SK-MEL-5 (cell line): ENCODE results near the gene SYT2. TPM values are rescaled to one million over a fixed set of nuclear protein-coding genes. Genes with fewer than 3 reads are reported as not detected.
A peak's percentile ranks its signal among the peaks of the same experiment; 100 is the strongest.

ENCODE experiments used
- DNase-seq: peaks from one replicate; pipeline ENCODE4 v3.0.0-alpha.2; 2016; ENCODE audit warnings: low read depth, low spot score
- in situ Hi-C: cut with HindIII; loops from 2 replicates; pipeline ENCODE4 v1.10.0; 2016; ENCODE audit warnings: low sequenced_read_pairs, high pct_unique_total_duplicates, low pct_unique_long_range_greater_than_20kb
- total RNA-seq: library from RNA; depleted of rRNA; stranded (reverse); fragments of >200 nt; shearing (Covaris generic); gene quantifications from 2 replicates; pipeline ENCODE4 v1.2.3, GENCODE V29; 2014

Gene SYT2
- total RNA-seq, 1 experiment from 2014 or later: not detected

- DNase-seq: no peak
- in situ Hi-C loops: no loop called here
Observed at GRCh38 chr1:202687798-202688197, 22.5 kb downstream of the SYT2 start.

- in situ Hi-C loops: no loop called here
Observed at GRCh38 chr1:202687370-202687769, 22.9 kb downstream of the SYT2 start.

GRCh38 chr1:202685641-202686040, 24.6 kb downstream of the SYT2 start:
- in situ Hi-C loops: no loop called here
- no peak for DNase-seq

More at GRCh38 chr1:202687370-202687769, 22.9 kb downstream of the SYT2 start:
- no peak for DNase-seq

- in situ Hi-C loops: no loop called here
Observed at GRCh38 chr1:202684716-202685115, 25.5 kb downstream of the SYT2 start.

GRCh38 chr1:202683029-202683428, 27.2 kb downstream of the SYT2 start:
- DNase-seq: no peak
- in situ Hi-C loops: no loop called here

More at GRCh38 chr1:202684716-202685115, 25.5 kb downstream of the SYT2 start:
- no peak for DNase-seq

GRCh38 chr1:202682477-202682876, 27.8 kb downstream of the SYT2 start:
- in situ Hi-C loops: no loop called here
- no peak for DNase-seq

GRCh38 chr1:202681736-202682420, 28.4 kb downstream of the SYT2 start:
- DNase-seq: no peak
- in situ Hi-C loops: no loop called here

- in situ Hi-C loops: no loop called here
Observed at GRCh38 chr1:202680586-202681352, 29.5 kb downstream of the SYT2 start.

GRCh38 chr1:202679406-202680177, 30.7 kb downstream of the SYT2 start:
- no peak for DNase-seq
- in situ Hi-C loops: no loop called here

More at GRCh38 chr1:202680586-202681352, 29.5 kb downstream of the SYT2 start:
- DNase-seq: no peak

- no peak for DNase-seq
- in situ Hi-C loops: no loop called here
Observed at GRCh38 chr1:202677433-202677832, 32.8 kb downstream of the SYT2 start.

- no peak for DNase-seq
- in situ Hi-C loops: no loop called here
Observed at GRCh38 chr1:202673531-202673930, 36.7 kb downstream of the SYT2 start.

- no peak for DNase-seq
- in situ Hi-C loops: no loop called here
Observed at GRCh38 chr1:202671399-202671798, 38.9 kb downstream of the SYT2 start.

GRCh38 chr1:202665417-202665816, 44.8 kb downstream of the SYT2 start:
- in situ Hi-C loops: no loop called here
- DNase-seq: no peak

- in situ Hi-C loops: no loop called here
- DNase-seq: no peak
Observed at GRCh38 chr1:202664083-202664482, 46.2 kb downstream of the SYT2 start.

GRCh38 chr1:202663131-202663530, 47.1 kb downstream of the SYT2 start:
- DNase-seq: no peak
- in situ Hi-C loops: no loop called here

GRCh38 chr1:202662081-202662480, 48.2 kb downstream of the SYT2 start:
- DNase-seq: no peak
- in situ Hi-C loops: no loop called here

GRCh38 chr1:202661136-202661845, 49.0 kb downstream of the SYT2 start:
- in situ Hi-C loops: no loop called here
- peak; percentile 44 for DNase-seq

GRCh38 chr1:202659974-202660373, 50.3 kb downstream of the SYT2 start:
- in situ Hi-C loops: no loop called here
- DNase-seq: no peak
